Measurements from ENCODE around the gene TMEM266. TPM values are rescaled to one million over a fixed set of nuclear protein-coding genes. Genes with fewer than 3 reads are reported as not detected.

TMEM266 gene
- total RNA-seq, 1 experiment from 2014 or later, result not detected

DNA sequence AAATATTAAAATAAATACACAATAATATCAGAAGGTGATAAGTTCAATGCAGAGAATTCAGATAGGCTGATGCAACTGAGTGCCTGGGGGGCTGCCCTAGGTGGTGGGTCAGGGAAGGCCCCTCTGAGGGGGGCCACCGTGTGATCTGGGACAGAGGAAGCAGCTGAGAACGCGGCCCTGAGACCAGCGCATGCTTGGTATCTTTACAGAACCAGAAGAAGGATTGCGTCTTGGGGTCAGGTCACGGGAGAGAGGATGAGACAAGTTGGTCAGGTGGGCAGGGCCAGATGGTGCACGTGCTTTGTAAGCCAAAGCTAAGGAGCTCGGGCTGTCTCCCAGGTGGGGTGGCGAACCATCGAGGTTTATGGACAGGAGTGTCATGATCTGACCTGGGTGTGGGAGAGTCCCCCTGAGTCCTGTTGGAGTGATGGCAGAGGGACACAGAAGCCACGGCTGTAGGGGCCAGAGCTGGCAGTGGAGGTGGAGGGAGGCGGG, 130.3 kb downstream of the TMEM266 start:
- H4K20me1 ChIP-seq (ENCODE audit: low read length), result no peaks in the 10 kb centered on the region
- H3K27ac ChIP-seq (ENCODE audit: low read length), result no peak overlapping the region
- ChIA-PET CTCF (no interaction called here), POLR2A (ENCODE audit: unreplicated experiment) (no interaction called here)
- TF ChIP-seq EZH2 (IDR thresholded peaks at IDR 0.05; ENCODE audit: low read length, unreplicated experiment), result no peak
- TF ChIP-seq EZH2phosphoT487 (IDR thresholded peaks at IDR 0.05; ENCODE audit: borderline replicate concordance, low read length), result no peak
- TF ChIP-seq, protein P1, sequence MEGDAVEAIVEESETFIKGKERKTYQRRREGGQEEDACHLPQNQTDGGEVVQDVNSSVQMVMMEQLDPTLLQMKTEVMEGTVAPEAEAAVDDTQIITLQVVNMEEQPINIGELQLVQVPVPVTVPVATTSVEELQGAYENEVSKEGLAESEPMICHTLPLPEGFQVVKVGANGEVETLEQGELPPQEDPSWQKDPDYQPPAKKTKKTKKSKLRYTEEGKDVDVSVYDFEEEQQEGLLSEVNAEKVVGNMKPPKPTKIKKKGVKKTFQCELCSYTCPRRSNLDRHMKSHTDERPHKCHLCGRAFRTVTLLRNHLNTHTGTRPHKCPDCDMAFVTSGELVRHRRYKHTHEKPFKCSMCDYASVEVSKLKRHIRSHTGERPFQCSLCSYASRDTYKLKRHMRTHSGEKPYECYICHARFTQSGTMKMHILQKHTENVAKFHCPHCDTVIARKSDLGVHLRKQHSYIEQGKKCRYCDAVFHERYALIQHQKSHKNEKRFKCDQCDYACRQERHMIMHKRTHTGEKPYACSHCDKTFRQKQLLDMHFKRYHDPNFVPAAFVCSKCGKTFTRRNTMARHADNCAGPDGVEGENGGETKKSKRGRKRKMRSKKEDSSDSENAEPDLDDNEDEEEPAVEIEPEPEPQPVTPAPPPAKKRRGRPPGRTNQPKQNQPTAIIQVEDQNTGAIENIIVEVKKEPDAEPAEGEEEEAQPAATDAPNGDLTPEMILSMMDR (conservative IDR thresholded peaks at IDR 0.05; ENCODE audit: low read depth, low read length), result no peak
- no peaks in the 10 kb centered on the region for H3K9me3 ChIP-seq (ENCODE audit: low read length)
- no peaks in the 10 kb centered on the region for H3F3A ChIP-seq (ENCODE audit: low read length, unreplicated experiment)
- H3K9ac ChIP-seq (ENCODE audit: low read length), result no peak overlapping the region
- BruUV-seq (replicated peaks), result no TSS peak
- peak overlapping the region; percentile 79 for H2AFZ ChIP-seq (ENCODE audit: low read length)
- intact Hi-C loops (cut with micrococcal nuclease), result loop anchor here (2.0 to 10.0 kb wide), 3 partner anchors 27 to 677 kb away; no protein-coding TSS in a partner anchor
- H3K4me2 ChIP-seq (ENCODE audit: low read length), result peak overlapping the region; percentile 82
- H3K79me2 ChIP-seq (ENCODE audit: low read length), result no peaks in the 10 kb centered on the region
- no peaks in the 10 kb centered on the region for H3K36me3 ChIP-seq (ENCODE audit: low read depth, low read length)
- H3K27me3 ChIP-seq (ENCODE audit: low read length), result no peaks in the 10 kb centered on the region
- H3K9me2 ChIP-seq (replicated peaks; ENCODE audit: low read length), result no peaks in the 10 kb centered on the region
- ATAC-seq (no peak; the same call in 1 of the 2 replicates), DNase-seq (no peak)
- peak overlapping the region; percentile 49; the same call in 1 of the 2 replicates for H3K4me3 ChIP-seq (ENCODE audit: low read length)
- H3K4me1 ChIP-seq (ENCODE audit: insufficient read depth, low read length), result peaks cover 16% of the 10 kb centered on the region; the same call in 1 of the 2 replicates

DNA sequence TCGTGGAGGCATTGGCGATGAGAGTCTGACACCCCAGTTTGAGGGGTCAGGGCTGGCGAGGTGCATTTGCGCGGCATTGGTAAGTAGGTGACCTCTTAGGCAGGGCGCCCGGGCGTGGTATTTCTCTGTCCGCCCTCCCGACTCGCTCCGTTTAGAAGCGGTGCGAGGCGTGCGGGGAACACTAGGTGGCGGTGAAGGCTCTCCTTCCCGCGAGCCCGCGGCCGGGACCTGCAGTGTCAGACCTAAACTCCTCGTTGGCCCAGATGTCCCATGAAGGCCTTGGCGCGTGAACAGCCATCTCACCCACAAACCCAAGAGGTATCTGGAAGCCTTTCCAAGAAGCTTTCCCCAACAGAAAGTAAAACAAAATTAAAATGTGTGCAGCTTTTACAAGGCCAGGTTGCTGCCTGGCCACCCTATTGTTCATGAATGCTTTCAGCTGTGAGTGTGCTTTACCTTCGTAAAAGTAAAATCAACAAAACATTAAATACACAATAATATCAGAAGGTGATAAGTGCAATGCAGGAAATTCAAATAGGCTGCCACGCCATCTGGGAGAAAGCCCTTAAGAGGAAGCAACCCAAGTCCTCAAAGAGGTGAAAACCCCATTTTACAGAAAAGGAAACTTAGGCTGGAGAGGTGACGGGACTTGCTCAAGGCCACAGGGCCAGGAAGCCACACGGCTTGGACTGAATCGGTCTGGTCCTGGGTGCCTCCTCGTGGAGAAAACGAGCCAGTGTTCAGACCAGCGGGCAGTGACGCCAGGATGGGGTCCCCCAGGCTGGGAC, 131.2 kb downstream of the TMEM266 start:
- peaks cover 10% of the 10 kb centered on the region; the same call in 1 of the 2 replicates for H3K4me1 ChIP-seq (ENCODE audit: insufficient read depth, low read length)
- peak overlapping the region; percentile 79 for H2AFZ ChIP-seq (ENCODE audit: low read length)
- TF ChIP-seq, protein P1 (conservative IDR thresholded peaks at IDR 0.05; ENCODE audit: low read depth, low read length), result peak; percentile 89
- no peak for TF ChIP-seq EZH2phosphoT487 (IDR thresholded peaks at IDR 0.05; ENCODE audit: borderline replicate concordance, low read length)
- POLR2A ChIA-PET (ENCODE audit: unreplicated experiment), result no interaction called here
- no peaks in the 10 kb centered on the region for H3K79me2 ChIP-seq (ENCODE audit: low read length)
- intact Hi-C loops (cut with micrococcal nuclease), result loop anchor here (2.0 to 10.0 kb wide), 3 partner anchors 26 to 676 kb away; no protein-coding TSS in a partner anchor
- H3K9me3 ChIP-seq (ENCODE audit: low read length), result no peaks in the 10 kb centered on the region
- peak overlapping the region; percentile 49 for H3K4me3 ChIP-seq (ENCODE audit: low read length)
- H3K27me3 ChIP-seq (ENCODE audit: low read length), result no peaks in the 10 kb centered on the region
- CTCF ChIA-PET, result interaction anchor here (1.0 kb wide), 1 partner anchor 45 kb away, joined by 3 read pairs; no protein-coding TSS in a partner anchor
- peak overlapping the region; percentile 82 for H3K4me2 ChIP-seq (ENCODE audit: low read length)
- no peaks in the 10 kb centered on the region for H3K36me3 ChIP-seq (ENCODE audit: low read depth, low read length)
- H4K20me1 ChIP-seq (ENCODE audit: low read length), result no peaks in the 10 kb centered on the region
- H3K9ac ChIP-seq (ENCODE audit: low read length), result no peak overlapping the region
- H3F3A ChIP-seq (ENCODE audit: low read length, unreplicated experiment), result no peaks in the 10 kb centered on the region
- no peaks in the 10 kb centered on the region for H3K9me2 ChIP-seq (replicated peaks; ENCODE audit: low read length)
- ATAC-seq (peak; percentile 94), DNase-seq (peak; percentile 84)
- BruUV-seq (replicated peaks), result no TSS peak
- no peak overlapping the region for H3K27ac ChIP-seq (ENCODE audit: low read length)
